K562 (cell line): ENCODE measurements around the gene FAM20C. TPM values are rescaled to one million over a fixed set of nuclear protein-coding genes. Genes with fewer than 3 reads are reported as not detected.

Experiments
- ATAC-seq: fragments of 200-7000 bp; cut with Tn5 transposase; 3 replicates; pipeline ENCODE4 v1.9.1; 2020; ENCODE audit warnings: moderate library complexity
- BruUV-seq: library from RNA; stranded (reverse); fragments of 400-500 nt; replicated peaks from 2 replicates; lab custom pipeline; 2021; lab: Mats Ljungman, UMichigan
- CTCF ChIA-PET: fragments of 300-600 bp; formaldehyde crosslinking; extraction: SDS; loops from one replicate; lab custom pipeline; 2021; ENCODE audit warnings: low intra/inter-chr PET ratio; lab: Yijun Ruan, JAX
- POLR2A ChIA-PET: fragments of 300-600, 350-650 bp; sonication (Branson Sonifier 250); formaldehyde crosslinking; extraction: SDS; loops from one replicate; lab custom pipeline; 2021; ENCODE audit warnings: antibody characterized with exemption, inconsistent platforms; lab: Yijun Ruan, JAX
- DNase-seq, 4 experiments: peaks; one replicate each; pipeline versions ENCODE4 v3.0.0 to v3.0.0-alpha.2; 2011 to 2018; ENCODE audit warnings: low spot score in 3 of 4, mixed read lengths in 3 of 4; ENCODE audit errors: extremely low read depth in 1 of 4
- FAIRE-seq: peaks from 2 replicates; lab custom pipeline; 2011; peaks lifted over from hg19 to GRCh38; lab: Jason Lieb, UNC
- H2AFZ ChIP-seq: 2 replicates; pipeline ENCODE4 v1.6.0; 2011; ENCODE audit warnings: low read depth, low read length, control low read depth, inconsistent platforms
- H3K27ac ChIP-seq: fragments of 200-600 bp; 3 replicates; pipeline ENCODE4 v1.8.0; 2011; ENCODE audit warnings: low read depth, mild to moderate bottlenecking, control low read depth, inconsistent platforms, low read length, moderate library complexity, mixed read lengths; ENCODE audit errors: extremely low read depth
- H3K27me3 ChIP-seq, 2 experiments: fragments of 300-600 bp in 1 of 2; 2 replicates in 1 of 2; 3 replicates in 1 of 2; pipeline versions ENCODE4 v1.6.0 to v1.8.0; 2011; ENCODE audit warnings: inconsistent platforms in 2 of 2, low read length in 2 of 2, mild to moderate bottlenecking in 1 of 2, mixed read lengths in 1 of 2, moderate library complexity in 1 of 2; ENCODE audit not compliant: control insufficient read depth in 2 of 2, insufficient read depth in 2 of 2
- H3K36me3 ChIP-seq: fragments of 300-600 bp; 3 replicates; pipeline ENCODE4 v1.8.0; 2011; ENCODE audit warnings: mild to moderate bottlenecking, low read length, inconsistent platforms; ENCODE audit not compliant: control insufficient read depth, insufficient read depth
- H3K4me1 ChIP-seq, 2 experiments: fragments of 200-600 bp in 1 of 2; replicated peaks in 1 of 2; 2 replicates in 1 of 2; 3 replicates in 1 of 2; pipeline versions ENCODE4 v1.5.1 to v1.8.0; 2011; ENCODE audit warnings: inconsistent platforms in 2 of 2, low read length in 2 of 2, mild to moderate bottlenecking in 1 of 2, mixed read lengths in 1 of 2, moderate library complexity in 1 of 2; ENCODE audit not compliant: control insufficient read depth in 2 of 2, insufficient read depth in 2 of 2
- H3K4me2 ChIP-seq: 2 replicates; pipeline ENCODE4 v1.6.1; 2011; ENCODE audit warnings: low read length, control low read depth, inconsistent platforms, mixed read lengths; ENCODE audit not compliant: insufficient read depth
- H3K4me3 ChIP-seq: fragments of 200-600 bp; sonication (generic), shearing (Covaris generic); 2 replicates; pipeline ENCODE4 v1.5.1; 2016; ENCODE audit warnings: control low read depth, inconsistent platforms
- H3K79me2 ChIP-seq: fragments of 200-600 bp; 3 replicates; pipeline ENCODE4 v1.8.0; 2011; ENCODE audit warnings: low read length, inconsistent platforms; ENCODE audit not compliant: control insufficient read depth, insufficient read depth
- H3K9ac ChIP-seq, 2 experiments: 2 replicates each; pipeline versions ENCODE4 v1.6.0 to v1.6.1; 2011; ENCODE audit warnings: low read depth in 2 of 2, low read length in 2 of 2, control low read depth in 1 of 2, inconsistent platforms in 1 of 2, mild to moderate bottlenecking in 1 of 2, mixed read lengths in 1 of 2; ENCODE audit not compliant: insufficient read depth in 1 of 2
- H3K9me1 ChIP-seq: one replicate; pipeline ENCODE4 v1.6.0; 2011; ENCODE audit warnings: inconsistent platforms, mild to moderate bottlenecking, low read length, moderate library complexity; ENCODE audit not compliant: control insufficient read depth, insufficient read depth
- H3K9me3 ChIP-seq: replicated peaks from 2 replicates; pipeline ENCODE4 v1.5.1; 2011; ENCODE audit warnings: low read depth, low read length, inconsistent platforms; ENCODE audit not compliant: control insufficient read depth, insufficient read depth
- H4K20me1 ChIP-seq: replicated peaks from 2 replicates; pipeline ENCODE4 v1.6.1; 2011; ENCODE audit warnings: low read length, inconsistent platforms, mixed read lengths; ENCODE audit not compliant: control insufficient read depth, insufficient read depth
- CAMTA2 ChIP-seq: fragments of 250-450 bp; sonication (Bioruptor Pico); conservative IDR thresholded peaks from 2 replicates; pipeline ENCODE4 v1.5.1; 2022
- CBX8 ChIP-seq: fragments of 200-600 bp; sonication (generic); IDR thresholded peaks from 2 replicates; pipeline ENCODE4 v1.6.1; 2012; ENCODE audit warnings: borderline replicate concordance, mixed run types, low read depth, mild to moderate bottlenecking, moderate library complexity, mixed read lengths, low read length, control low read depth, inconsistent platforms; ENCODE audit not compliant: poor library complexity, severe bottlenecking; ENCODE audit errors: extremely low read depth
- DDX20 ChIP-seq: fragments of 450-650 bp; IDR thresholded peaks from 2 replicates; pipeline ENCODE4 v1.6.1; 2016; ENCODE audit warnings: missing genetic modification characterization, low read depth, mild to moderate bottlenecking, missing compliant biosample characterization, moderate library complexity
- FOSL1 ChIP-seq: fragments of 200-800 bp; sonication (Bioruptor generic); conservative IDR thresholded peaks from 2 replicates; pipeline ENCODE4 v1.6.1; 2016; ENCODE audit warnings: missing genetic modification characterization, missing compliant biosample characterization
- GATAD2A ChIP-seq: fragments of 450-650 bp; IDR thresholded peaks from 2 replicates; pipeline ENCODE4 v1.6.1; 2017
- GTF2A2 ChIP-seq: IDR thresholded peaks from 2 replicates; pipeline ENCODE4 v1.6.1; 2016; ENCODE audit warnings: mild to moderate bottlenecking, missing genetic modification characterization, missing compliant biosample characterization
- NR2C1 ChIP-seq, 2 experiments: fragments of 450-650 bp; IDR thresholded peaks; 2 replicates each; pipeline ENCODE4 v1.6.1; 2017; ENCODE audit warnings: mild to moderate bottlenecking in 2 of 2, antibody characterized with exemption in 1 of 2, inconsistent platforms in 1 of 2, missing compliant biosample characterization in 1 of 2, missing genetic modification characterization in 1 of 2
- RB1 ChIP-seq: fragments of 450-650 bp; IDR thresholded peaks from 2 replicates; pipeline ENCODE4 v1.6.1; 2017; ENCODE audit warnings: low read depth, mild to moderate bottlenecking
- ZNF146 ChIP-seq: IDR thresholded peaks from one replicate; pipeline ENCODE4 v1.6.1; 2018; ENCODE audit warnings: missing compliant biosample characterization; ENCODE audit not compliant: unreplicated experiment
- ZNF212 ChIP-seq: fragments of 450-650 bp; formaldehyde crosslinking; IDR thresholded peaks from 2 replicates; pipeline ENCODE4 v1.4.0; 2020; ENCODE audit warnings: mild to moderate bottlenecking
- ZNF224 ChIP-seq: sonication (generic); formaldehyde crosslinking; IDR thresholded peaks from 2 replicates; pipeline ENCODE4 v1.8.0; 2022; ENCODE audit warnings: mild to moderate bottlenecking, missing genetic modification reagents
- ZNF431 ChIP-seq: sonication (generic); formaldehyde crosslinking; IDR thresholded peaks from 2 replicates; pipeline ENCODE4 v1.8.0; 2022; ENCODE audit warnings: mild to moderate bottlenecking, missing genetic modification reagents
- ZNF551 ChIP-seq: fragments of 250-450 bp; sonication (Bioruptor Pico); IDR thresholded peaks from 2 replicates; pipeline ENCODE4 v1.5.0; 2021; ENCODE audit warnings: mild to moderate bottlenecking, moderate library complexity
- ZNF764 ChIP-seq: fragments of 250-450 bp; sonication (Bioruptor Pico); IDR thresholded peaks from 2 replicates; pipeline ENCODE4 v1.4.0; 2020; ENCODE audit warnings: low read depth, mild to moderate bottlenecking, moderate library complexity
- ZNF79 ChIP-seq: fragments of 250-450 bp; sonication (Bioruptor Pico); IDR thresholded peaks from 2 replicates; pipeline ENCODE4 v1.4.0; 2020; ENCODE audit warnings: low read depth, mild to moderate bottlenecking, moderate library complexity
- WGBS: fragments of 100-300 bp; shearing (Covaris generic); methylation state at CpG from one replicate; pipeline ENCODE4 v1.1.6; 2016; ENCODE audit warnings: low coverage, mixed read lengths; ENCODE audit not compliant: insufficient coverage; ENCODE audit errors: missing lambda C conversion rate; 5-methylcytosine and 5-hydroxymethylcytosine counted together
- in situ Hi-C: fragments of 300-500 bp; cut with MboI; formaldehyde crosslinking; loops from 4 replicates; pipeline ENCODE4 v1.15.0; 2018; ENCODE audit warnings: inconsistent platforms, mixed read lengths
- intact Hi-C: fragments of 100-400 bp; cut with micrococcal nuclease; formaldehyde crosslinking; loops from 2 replicates; pipeline ENCODE4 v1.14.2; 2022
- polyA plus RNA-seq, 8 experiments: library from polyadenylated mRNA; depleted of rRNA in 4 of 8; stranded (reverse) in 5 of 8; unstranded in 3 of 8; fragments of >200 nt; fragmentation: Nextera tagmentation in 2 of 8; fragmentation: Illumina TruSeq in 1 of 8; extraction: Ambion mirVana in 2 of 8; extraction: Trizol in 1 of 8; gene quantifications; 2 replicates each; pipeline versions ENCODE4 v1.2.1 to v1.2.3, GENCODE V29; 2011 to 2014; ENCODE audit warnings: inconsistent platforms in 1 of 8, missing spikeins in 1 of 8
- total RNA-seq, 7 experiments: library from RNA; depleted of rRNA in 6 of 7; stranded (reverse); fragments of >200 nt in 6 of 7; fragmentation: Illumina TruSeq in 2 of 7; extraction: Trizol in 2 of 7; gene quantifications; 2 replicates each; pipeline versions ENCODE4 v1.2.1 to v1.2.3, GENCODE V29; 2011 to 2021; ENCODE audit warnings: low replicate concordance in 1 of 7
- TF ChIP-seq, protein P1 (sequence below): fragments of 250-450 bp; sonication (Bioruptor Pico); IDR thresholded peaks from 2 replicates; pipeline ENCODE4 v1.4.0; 2020; ENCODE audit warnings: mild to moderate bottlenecking, moderate library complexity
- TF ChIP-seq, protein P2 (sequence below): sonication (generic); formaldehyde crosslinking; IDR thresholded peaks from 2 replicates; pipeline ENCODE4 v1.8.0; 2022; ENCODE audit warnings: mild to moderate bottlenecking, missing genetic modification reagents
- TF ChIP-seq, protein P3 (sequence below), 2 experiments: fragments of 450-650 bp; IDR thresholded peaks; 2 replicates each; pipeline ENCODE4 v1.6.1; 2016

The FAM20C gene
- total and polyA plus RNA-seq, 9 of the 15 experiments (the other 6 are each of a cell fraction or from before 2014, with no cell fraction given): 0.09 TPM; not detected in 8

DNA sequence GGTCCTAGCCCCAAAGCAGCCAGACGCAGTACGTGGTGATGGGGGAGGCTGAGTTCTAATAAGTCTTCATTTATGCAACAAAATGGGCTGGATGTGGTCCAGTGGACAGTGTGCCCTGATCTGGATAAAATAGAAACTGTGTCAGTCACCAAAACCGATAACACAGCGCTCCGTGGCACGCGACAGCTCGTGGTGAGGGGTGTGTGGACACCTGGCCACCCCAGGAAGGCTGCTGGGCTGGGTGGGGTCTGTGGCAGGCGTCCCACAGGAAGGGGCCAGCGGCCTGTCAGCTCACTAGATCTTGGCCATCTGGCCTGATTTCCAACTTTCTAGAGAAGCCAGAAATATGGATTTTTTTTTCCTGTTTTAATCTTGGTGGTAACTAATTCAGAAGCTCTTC is 17.0 kb downstream of the FAM20C start (continued):
- TF ChIP-seq, protein P1, sequence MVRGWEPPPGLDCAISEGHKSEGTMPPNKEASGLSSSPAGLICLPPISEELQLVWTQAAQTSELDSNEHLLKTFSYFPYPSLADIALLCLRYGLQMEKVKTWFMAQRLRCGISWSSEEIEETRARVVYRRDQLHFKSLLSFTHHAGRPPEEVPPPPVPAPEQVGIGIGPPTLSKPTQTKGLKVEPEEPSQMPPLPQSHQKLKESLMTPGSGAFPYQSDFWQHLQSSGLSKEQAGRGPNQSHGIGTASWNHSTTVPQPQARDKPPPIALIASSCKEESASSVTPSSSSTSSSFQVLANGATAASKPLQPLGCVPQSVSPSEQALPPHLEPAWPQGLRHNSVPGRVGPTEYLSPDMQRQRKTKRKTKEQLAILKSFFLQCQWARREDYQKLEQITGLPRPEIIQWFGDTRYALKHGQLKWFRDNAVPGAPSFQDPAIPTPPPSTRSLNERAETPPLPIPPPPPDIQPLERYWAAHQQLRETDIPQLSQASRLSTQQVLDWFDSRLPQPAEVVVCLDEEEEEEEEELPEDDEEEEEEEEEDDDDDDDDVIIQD (CRISPR knock-in tag): no peak
- no peak for TF ChIP-seq ZNF551 (CRISPR knock-in tag)
- no peak for TF ChIP-seq CAMTA2 (CRISPR knock-in tag)
- TF ChIP-seq, protein P2, sequence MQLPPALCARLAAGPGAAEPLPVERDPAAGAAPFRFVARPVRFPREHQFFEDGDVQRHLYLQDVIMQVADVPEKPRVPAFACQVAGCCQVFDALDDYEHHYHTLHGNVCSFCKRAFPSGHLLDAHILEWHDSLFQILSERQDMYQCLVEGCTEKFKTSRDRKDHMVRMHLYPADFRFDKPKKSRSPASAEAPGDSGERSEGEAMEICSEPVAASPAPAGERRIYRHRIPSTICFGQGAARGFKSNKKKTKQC: no peak
- no peak for TF ChIP-seq ZNF146 (CRISPR knock-in tag)
- no peak for TF ChIP-seq ZNF764 (CRISPR knock-in tag)
- TF ChIP-seq NR2C1 (IDR thresholded peaks at IDR 0.05): no peak
- TF ChIP-seq NR2C1 (tag; IDR thresholded peaks at IDR 0.05): no peak

DNA sequence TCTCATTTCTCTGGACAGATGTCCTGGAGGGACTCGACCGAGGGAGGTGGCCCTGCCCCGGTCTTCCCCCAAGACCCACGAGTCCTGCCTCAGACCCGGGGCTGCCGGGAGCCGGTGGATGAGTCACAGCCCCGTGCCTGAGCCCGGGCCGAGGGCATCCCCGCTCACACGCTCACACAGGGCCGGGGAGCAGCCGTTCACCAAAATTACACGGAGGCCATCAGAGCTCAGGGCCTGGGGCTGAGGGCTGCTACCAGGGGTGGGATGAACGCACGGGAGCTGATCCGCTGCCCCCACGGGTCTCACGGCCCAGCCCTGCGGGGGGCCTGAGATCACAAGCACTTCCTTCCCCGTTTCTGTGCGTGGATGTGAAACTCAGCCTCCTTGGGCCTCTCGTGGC is 17.5 kb downstream of the FAM20C start:
- Histone ChIP-seq H3K4me1 (peaks cover 0 to 16% of the 10 kb centered on the region in 2 experiments; a peak in 2 of 5 replicates), H3K27me3 (peaks cover 38 to 74% of the 10 kb centered on the region in 2 experiments; a peak in 4 of 5 replicates), H3K79me2 (no peaks in the 10 kb centered on the region), H3K4me3 (no peak overlapping the region), H4K20me1 (peaks cover 16% of the 10 kb centered on the region; the same call in 1 of the 2 replicates), H3K9me3 (no peaks in the 10 kb centered on the region), H3K27ac (no peak overlapping the region), H2AFZ (no peak overlapping the region), H3K4me2 (no peak overlapping the region), H3K9me1 (no peaks in the 10 kb centered on the region), H3K9ac (peak overlapping the region in 1 of 2 experiments; percentile 26; a peak in 1 of 4 replicates), H3K36me3 (no peaks in the 10 kb centered on the region)
- no TSS peak for BruUV-seq
- ATAC-seq (no peak), FAIRE-seq (no peak), DNase-seq (no peak)
- in situ Hi-C loops (no loop called here), intact Hi-C loops (no loop called here)
- WGBS: under 1% methylated on average over 20 of the region's 24 CpGs
- ChIA-PET CTCF (no interaction called here), POLR2A (no interaction called here)
- no peak for TF ChIP-seq CBX8
- no peak for TF ChIP-seq ZNF224 (CRISPR knock-in tag)
- no peak for TF ChIP-seq ZNF212 (CRISPR knock-in tag)
- TF ChIP-seq, protein P3, sequence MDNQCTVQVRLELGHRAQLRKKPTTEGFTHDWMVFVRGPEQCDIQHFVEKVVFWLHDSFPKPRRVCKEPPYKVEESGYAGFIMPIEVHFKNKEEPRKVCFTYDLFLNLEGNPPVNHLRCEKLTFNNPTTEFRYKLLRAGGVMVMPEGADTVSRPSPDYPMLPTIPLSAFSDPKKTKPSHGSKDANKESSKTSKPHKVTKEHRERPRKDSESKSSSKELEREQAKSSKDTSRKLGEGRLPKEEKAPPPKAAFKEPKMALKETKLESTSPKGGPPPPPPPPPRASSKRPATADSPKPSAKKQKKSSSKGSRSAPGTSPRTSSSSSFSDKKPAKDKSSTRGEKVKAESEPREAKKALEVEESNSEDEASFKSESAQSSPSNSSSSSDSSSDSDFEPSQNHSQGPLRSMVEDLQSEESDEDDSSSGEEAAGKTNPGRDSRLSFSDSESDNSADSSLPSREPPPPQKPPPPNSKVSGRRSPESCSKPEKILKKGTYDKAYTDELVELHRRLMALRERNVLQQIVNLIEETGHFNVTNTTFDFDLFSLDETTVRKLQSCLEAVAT (IDR thresholded peaks at IDR 0.05): no peak
- peak; percentile 37; the same call in 1 of the 2 replicates for TF ChIP-seq FOSL1 (tag)
- TF ChIP-seq GATAD2A: no peak
- TF ChIP-seq ZNF79 (CRISPR knock-in tag): no peak
- no peak for TF ChIP-seq DDX20 (tag)
- TF ChIP-seq RB1: no peak
- TF ChIP-seq ZNF431 (CRISPR knock-in tag): no peak
- TF ChIP-seq GTF2A2: no peak
